Suppressor macrophage treated with lipopolysaccharide for 1 hour (primary cell): ENCODE data around the gene CIAO2B.

Experiments
- DNase-seq, 3 donors: peaks; one replicate each; pipeline ENCODE4 v3.0.0-alpha.2; 2020 to 2022

The CIAO2B gene

DNA sequence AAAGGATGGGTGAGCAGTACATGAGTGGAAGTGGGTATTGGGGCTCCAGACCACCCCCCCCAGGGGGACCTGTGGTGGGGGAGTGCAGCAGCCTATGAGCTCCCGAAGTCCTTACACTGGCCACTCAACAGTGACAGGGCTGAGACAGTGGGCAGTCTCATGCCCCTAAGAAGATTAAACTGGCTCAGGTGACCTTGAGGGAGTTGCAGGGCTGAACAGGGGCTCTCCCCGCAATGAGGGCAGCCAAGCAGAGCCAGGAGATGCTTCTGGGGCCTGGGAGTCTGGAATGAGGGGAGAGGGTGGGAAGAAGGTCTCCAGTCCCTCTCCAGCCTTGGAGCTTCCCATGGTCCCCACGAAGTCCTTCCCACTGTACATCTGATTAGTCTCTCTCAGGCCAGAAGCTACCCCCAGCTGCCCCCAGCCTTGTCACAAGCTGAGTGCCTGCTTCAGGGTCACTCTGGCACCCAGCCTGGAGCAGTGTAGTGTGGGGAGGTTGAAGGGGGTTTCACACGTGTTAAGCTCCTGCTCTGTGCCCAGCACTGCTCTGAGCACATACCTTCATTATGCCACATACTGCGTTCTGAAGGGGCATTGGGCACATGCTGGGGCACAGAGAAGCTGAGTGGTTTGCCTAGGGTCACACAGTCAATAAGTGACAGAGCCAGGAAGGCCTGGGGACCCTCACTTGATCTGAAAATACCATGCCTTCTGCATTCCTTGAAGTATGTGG lies 14.5 kb downstream of the CIAO2B start:
- DNase-seq: no peak

DNA sequence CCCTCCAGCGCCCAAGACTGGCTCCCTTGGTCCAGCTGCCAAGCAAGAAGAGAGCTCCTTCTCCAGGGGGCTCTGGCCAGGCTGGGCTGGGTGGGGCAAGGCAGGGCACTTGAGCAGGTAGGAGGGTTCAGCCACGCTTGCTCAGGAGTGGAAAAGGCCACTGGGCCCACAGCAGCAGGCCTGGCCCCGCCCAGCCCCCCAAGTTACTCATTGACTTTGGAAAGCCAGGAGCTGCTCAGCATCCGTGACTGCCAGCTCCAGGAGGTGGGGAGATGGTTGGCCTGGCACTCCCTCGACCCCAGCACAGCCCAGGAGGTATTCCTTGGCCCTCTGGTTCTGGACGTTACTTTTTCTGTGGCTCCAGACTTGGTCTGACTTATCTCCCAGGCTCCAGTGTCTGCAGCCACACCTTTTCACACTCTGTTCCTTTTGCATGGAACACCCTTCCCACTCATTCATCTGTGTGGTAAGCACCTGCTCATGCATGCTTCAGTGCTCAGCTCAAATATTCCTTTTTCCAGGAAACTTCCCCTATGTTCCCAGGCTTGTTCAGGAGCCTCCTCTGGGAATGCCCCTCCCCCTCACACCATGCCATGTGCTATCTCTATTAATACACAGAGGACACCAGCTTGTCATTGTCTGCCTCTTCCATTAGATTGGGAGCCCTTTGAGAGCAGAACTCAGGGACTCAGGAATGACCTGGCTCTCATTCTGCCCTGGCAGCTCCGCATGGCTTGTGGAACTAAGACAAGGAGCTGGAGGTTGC lies 15.2 kb downstream of the CIAO2B start, which contains the start of gene CDH16:
TSS of gene CDH16 (minus strand) at position 83 of the 766 bp plus-strand sequence. CDS start 820 bp downstream, outside the sequence.
- no peak for DNase-seq

DNA sequence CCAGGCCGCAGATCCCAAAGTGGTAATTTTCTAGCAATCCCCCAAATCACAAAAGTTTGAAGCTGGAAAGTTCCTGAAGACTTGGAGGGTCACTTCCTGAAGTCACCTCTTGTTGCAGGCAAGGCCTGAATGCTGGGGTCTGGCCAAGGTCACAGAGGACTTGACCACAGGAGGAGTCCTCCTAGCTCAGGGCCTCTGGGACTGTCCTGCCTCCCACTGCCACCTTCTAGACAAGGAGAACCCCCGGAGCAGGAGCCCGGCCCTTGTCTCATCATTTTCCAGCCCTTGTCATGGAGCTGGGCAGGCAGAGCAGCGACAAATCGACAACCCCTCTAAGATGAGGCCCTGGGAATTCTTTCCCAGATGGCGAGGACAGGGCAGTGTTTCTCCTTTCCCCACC lies 15.8 kb downstream of the CIAO2B start:
- DNase-seq: no peak

DNA sequence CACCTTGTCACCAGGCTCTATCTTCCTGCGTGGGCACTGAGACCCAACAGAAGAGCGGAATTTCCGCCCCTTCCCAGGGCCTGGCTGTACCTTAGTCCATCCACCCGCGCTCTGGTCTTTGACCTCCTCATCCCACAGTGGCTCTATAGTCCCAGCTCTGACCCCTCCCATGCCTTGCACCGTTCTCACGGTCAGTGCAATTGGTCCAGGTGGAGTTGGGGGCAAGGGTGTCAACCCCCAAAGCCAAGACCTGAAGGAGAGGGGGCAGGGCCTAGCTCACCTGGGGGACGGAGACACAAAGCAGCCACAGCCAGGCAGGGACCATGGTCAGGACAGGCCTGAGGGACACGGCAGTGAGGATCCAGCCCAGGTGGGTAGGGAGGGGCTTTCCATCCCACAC lies 16.5 kb downstream of the CIAO2B start:
- DNase-seq: no peak

DNA sequence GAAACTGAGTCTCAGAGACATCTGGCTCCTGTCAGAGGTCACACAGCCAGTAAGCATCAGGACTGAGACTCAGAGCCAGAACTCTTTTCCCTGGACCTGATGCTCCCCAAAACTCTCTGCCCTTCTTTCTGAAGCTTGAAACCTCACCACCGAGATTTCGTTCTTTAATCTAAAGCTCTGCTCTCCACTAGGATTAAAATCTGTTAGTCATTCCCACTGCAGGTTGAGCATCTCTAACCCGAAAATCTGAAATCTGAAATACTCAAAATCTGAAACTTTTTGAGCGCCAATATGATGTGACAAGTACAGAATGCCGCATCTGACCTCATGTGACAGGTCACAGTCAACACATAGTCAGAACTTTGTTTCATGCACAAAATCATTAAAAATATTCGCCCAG lies 17.7 kb downstream of the CIAO2B start:
- DNase-seq: no peak

DNA sequence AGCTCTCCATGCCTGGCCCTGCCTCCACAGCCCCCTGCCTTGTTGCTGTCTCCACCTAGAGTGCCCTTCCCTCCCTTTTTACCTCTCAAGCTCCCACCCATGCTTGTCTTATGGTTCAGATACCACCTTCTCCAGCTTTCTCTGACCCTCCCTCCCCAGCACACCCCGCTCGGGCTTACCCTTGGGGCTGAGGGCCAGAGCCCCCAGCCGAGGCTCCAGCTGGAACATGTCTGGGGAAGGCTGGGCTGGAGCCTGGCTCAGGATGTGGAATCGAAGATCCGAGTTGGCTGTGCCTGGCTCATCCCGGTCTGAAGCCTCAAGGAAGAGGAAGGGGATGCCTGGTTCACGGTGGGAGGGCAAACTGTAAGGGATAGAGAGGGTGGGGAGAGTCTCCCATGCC lies 19.2 kb downstream of the CIAO2B start:
- DNase-seq: no peak

DNA sequence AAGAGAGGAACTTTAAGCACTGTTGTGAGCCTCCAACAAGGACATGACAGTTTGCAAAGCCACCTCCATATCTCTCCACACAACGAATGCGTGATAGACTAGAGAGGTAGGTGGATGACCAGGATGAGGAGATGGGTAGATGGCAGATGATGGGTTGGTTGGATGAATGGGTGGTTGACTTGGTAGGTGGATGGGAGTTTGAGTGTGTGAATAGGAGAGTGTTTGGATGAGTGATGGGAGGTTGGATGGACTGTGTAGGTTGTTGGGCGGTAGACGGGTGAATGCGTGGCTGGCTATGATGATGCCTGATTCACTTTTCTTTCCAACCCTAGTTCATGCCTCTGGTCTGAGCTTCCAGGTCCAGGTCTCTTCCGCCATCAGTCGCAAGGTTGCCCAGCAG lies 19.7 kb downstream of the CIAO2B start:
- DNase-seq: no peak

DNA sequence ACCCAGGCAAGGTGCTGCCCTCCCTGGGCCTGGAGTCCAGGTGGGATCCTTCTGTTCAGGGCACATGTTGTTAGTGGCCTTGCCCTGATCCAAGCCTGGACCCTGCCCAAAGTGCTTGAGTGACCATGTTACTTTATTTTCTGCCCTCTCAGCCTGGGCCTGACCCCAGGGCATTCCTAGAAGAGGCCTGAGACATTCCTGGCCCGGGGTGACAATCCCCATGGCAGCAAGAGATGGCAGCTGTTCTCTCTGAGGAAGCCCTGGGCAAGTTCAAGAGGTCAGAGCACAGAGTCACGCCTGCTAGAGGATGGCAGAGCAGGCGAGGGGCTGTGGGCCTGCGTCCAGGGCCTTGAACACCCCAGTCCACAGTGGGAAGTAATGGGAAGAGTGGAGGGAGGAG lies 20.5 kb downstream of the CIAO2B start:
- DNase-seq: no peak

DNA sequence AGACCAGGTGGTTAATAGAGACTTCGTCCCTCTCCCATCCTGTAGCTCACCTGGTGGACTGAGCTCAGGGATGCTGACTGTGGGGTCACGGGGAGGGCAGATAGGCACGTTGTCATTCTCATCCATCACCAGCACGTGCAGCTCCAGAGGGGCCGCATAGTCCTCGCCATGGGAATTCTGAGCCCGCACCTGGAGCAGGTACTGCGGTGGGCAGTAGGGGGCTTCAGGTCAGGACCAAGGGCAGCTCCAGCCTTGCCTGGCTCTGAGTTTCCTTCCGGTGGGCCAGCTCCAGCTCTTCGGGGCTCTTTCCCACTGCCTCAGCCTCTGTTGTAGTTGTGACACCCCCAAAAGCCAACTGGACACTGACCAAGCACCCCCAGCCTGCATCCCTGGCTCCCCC lies 21.1 kb downstream of the CIAO2B start:
- DNase-seq: no peak

DNA sequence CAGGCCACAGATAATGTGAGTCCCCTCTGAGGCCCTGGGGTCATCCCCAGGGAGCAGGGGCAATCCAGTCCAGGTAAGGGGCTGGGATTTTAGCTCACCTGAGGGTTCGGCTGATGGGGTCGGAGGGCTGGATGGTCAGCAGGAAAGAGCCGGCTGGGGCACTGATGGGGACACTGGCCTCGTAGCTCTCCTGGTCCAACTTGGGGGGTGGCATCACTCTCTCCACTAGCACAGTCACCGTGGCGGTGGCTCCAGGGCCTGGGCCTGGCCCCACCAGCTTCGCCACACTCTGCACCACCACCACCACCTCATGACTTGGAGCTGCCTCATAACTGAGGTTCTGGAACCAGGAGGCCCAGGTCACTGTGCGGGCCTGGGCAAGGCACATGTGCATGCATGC lies 22.4 kb downstream of the CIAO2B start:
- no peak for DNase-seq

DNA sequence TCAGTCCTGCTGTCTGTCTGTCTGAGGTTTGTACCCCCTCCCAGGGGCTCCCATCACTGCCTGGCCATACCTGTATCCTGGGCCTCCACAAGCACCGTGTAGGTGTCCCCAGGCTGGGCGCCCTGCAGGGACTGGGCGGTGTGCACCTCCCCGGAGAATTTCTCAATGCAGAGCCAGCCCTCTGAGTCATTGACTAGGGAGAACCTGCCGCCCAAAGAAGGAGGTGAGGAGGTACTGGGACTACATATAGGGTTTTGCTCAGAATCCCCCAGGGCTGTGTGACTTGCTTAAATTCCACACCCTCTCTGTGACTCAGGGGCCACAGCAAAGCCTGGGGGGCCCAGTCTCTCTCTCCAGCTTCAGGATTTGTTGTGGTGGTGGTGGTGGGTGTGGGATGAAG lies 23.1 kb downstream of the CIAO2B start:
- DNase-seq: peak in 1 of 3 donors; percentile 16

DNA sequence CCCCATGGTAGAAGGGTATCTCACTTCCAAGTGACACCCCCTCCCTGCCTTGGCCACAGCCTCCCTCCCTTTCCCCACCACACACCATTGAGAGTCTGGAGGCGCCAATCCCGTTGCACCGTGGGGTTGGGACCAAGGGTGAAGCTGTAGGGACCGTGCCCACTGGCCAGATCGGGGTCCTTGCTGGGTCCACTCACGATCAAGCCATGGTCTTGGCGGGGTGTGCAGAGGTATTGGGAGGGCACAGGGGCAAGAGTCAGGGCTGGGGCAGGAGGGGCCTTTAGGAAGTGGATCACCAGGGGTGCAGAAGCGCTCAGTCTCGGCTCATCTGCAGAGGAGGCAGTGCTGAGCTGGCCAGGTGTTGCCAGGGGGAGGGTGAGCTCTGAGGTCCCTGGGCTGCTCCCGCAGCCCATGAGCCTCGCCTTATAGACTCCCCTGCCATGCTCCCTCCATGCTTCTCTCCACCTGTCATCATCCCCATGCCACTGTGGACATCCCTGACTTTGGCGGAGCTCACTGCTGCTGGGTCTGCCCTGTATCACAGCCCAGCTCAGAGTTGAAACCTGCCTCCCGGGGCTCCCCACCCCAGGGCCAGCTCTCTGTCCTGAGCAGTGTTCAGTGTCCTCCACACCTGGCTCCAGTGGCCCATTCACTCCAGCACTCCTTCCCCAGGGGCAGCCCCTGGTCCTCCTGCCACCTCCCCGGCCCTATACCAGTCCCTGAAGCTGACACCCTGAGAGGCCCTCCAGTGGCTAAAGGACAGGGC lies 23.8 kb downstream of the CIAO2B start:
- no peak for DNase-seq

DNA sequence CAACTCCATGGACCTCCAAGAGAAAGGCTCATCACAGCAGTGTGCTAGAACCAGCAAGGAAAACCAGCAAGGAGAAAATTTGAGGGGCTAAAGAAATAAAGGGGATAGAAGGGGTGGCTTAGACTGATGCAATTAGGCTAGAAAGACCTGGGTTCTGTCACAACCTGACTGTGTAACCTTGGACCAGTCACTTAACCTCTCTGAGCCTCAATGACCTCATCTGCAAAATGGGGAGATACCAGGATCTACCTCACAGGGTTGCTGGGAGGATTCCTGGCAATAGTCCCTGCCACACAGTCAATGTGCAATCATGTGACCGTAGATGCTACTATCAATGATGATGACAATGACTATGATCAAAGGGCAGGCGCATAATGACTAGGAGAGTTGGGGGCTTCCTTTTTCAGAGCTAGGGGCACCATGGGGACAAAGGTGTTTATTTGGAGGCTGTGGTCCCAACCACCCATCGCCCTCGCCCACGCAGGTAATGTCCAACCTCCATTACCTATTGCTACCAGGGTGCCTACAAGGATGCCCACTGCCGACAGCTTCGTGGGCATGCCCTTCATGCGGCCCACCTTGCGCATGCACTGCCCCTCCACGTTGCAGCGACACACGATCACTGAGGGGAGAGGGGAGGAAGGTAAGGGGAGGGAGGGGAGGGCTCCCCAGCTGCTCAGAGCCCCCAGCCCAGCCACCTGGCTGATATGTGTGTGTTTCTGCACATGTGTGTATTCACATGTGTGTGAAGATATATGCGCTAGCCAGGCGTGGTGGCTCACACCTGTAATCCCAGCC lies 25.2 kb downstream of the CIAO2B start:
- DNase-seq: no peak

DNA sequence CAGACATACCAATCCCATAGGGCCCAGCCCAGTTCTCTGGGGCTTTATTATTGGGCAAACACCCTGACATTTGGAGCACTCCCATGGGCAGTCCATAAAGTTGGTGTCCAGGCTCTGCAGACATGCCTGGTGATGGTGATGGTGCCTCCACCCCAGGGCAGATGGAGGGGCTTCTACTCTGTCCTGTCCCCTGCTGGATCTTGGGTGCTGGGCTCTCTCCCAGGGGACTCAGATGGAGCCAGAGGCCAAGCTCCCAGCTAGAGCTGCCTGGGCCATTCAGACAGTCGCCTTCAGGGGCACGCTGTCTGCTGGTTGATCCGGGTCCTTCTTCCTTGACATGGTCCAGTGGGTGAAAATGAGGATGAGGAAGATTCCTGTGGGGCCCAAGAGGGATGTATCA lies 26.1 kb downstream of the CIAO2B start:
- no peak for DNase-seq

DNA sequence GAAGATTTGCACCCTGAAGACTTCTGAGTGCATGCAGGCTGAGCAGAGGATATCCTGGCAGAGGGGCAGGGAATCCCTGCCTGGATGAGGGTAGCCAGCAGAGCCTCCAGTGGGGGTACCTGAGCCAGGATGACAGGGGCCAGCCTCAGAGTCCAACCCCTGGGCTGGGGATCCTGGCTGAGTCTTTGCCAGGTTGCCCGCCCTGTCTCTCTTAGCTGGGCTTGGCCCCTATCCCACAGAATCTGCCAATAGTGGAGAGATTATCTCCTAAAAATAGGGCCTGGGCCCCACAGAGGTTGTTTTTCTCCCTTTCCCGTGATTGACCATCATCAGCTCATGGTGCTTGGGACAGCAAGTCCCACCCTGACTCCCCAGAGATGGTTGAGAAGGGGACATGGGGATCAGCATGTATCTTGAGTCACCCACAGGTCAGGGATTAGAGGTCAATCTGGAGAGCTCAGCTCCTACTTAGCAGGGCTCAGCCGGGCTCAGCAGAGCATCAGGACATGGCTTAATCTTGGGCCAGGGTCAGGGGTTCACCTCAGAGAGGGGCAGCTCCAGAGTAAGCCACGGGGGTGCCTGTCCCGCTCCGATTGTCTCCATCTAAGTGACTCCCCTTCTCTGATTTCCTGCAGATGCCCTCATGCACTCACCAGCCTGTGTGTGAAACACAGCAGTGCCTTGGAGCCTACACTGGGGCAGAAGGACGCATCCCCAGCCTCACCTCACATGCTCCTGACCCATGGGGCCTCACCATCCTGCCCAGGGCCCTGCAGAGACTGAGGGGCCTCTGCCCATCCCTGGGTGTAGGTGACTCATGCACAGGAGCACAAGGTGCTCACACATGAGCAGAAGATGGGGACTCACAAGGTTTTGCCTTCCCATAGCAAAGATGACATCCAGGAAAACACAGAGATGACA lies 27.0 kb downstream of the CIAO2B start:
- DNase-seq: no peak

DNA sequence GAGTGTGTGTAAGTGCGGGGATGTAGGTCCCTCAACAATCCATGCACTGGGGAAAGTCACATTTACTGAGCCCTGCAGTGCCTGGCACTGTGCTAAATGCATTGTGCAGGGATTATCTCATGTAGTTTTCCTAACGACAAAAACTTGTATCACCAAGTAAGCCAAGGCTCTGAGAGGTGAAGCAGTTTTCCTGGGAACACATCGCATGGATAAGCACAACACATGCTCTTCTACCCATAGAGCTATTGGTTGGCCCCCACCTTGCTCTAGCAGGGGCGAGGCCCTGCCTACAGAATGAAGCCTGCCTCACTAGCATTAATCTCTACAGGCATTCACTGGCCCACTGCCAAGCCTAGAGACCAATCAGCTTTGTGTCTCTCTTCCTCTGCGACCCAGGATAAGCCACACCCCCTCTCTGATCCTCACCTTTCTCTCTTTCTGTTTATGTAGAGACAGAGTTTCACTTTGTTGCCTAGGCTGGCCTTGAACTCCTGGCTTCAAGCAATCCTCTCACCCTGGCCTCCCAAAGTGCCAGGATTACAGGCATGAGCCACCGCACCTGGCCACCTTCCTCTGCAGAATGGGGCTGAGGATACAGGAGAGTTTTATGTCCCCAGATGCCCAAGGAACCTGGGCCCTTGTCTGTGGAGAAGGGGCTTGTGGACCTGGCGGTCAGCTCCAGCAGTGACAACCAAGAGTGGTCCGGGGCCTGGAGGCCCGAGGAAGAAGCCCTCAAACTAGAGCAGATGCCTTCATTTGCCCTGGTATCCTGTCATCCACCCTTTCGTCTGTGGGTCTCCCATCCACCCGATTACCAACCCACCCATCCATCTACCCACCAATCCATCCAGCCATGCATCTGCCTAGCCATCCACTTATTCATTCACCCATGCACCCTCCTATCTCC lies 28.3 kb downstream of the CIAO2B start:
- no peak for DNase-seq

DNA sequence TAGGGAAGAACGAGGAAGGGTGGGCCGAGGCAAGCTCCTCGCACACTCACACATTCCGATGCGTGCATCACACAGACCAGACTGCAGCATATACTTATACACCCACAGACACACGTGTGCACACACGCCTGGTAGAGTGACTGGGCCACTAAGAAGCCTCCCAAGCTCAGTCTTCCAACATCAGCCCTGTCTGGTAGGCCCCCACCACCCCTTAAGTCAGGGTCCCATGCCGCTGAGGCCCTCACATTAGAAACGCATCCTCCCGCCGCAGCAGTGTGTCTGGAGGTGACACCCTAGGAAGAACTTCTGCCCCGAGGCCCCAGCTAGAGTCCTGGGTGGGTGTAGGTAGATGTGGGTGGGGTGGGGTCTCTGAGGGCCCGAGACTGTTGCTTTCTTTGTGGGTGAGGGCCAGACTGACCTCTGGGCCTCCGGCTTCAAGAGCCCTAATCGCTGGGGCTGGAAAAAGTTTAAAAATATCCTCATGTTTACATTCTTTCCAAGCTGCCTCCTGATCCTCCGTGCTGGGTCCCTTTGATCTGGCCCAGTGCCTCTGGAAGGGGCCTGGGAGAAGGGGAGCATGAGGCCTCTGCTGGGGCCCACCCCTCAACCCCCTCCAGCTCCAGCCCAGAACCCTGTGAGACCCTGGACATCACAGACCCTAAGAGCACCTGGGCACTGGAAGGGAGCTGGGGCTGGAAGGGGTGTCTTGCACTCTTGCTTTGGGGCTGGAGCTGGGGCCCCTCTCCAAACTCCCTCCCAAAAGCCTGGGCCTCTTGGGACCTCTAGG lies 29.2 kb downstream of the CIAO2B start:
- DNase-seq: no peak

DNA sequence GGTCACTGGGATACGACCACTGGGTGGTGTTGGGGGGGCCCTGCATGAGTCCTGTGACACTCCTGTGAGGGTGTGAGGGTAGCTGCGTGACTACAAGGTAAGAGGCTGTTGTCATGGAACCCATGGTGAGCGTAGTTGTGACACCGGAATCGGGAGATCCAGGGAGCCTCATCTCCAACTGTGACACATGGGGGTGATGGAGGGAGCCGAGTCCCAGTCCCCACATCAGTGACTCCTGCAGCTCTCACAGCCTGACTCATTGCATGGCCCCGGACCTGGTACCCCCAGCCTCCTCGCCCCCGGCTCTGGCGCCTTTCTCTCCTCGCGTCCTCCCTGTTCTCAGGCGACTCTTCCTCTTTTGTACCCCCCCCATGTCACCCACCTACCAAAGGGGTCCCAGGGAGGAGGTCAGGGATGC lies 29.8 kb downstream of the CIAO2B start:
- DNase-seq: no peak

DNA sequence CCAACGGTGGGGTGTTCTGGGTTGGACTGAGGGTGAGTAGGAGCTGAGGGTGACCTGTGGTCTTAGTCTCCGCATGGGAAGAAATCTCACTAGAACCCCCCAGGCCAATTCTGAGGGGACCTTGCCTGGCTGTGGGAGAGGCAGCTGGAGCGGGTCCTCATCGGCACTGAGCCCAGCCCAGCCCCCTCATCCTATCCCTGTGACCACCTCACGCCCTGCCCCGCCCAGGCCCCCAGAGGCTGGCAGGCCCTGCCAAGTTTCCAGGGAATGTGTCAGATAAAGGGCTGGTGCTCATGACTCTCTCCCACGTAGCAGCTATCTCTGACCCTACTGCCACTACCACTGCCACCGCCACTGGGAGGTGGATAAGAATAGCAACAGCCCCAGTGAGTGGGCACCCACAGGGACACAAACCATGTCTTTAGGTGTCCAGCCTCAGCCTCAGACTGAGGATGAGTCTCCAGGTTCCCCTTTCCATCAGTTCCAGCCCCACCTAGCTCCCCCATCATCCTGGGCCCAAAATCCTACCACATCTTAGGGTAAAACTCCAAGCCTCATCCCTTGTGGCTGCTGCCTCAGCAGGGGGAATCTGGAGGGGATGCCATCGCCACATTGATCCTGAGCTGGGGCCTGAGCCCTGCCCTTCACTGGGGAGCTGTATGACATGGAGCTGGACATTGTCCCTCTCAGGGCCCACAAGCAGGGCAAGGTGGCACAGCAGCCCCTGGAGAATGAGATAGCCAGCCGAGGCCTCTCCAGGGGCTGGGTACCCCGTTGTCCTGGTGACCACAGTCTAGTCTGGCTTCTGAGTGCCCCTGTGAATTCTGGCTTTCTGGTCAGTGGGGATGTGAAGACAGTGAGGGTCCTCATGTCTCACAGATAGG lies 30.4 kb downstream of the CIAO2B start:
- no peak for DNase-seq
